ENCODE results near the gene PTP4A2.

PTP4A2 gene

DNA sequence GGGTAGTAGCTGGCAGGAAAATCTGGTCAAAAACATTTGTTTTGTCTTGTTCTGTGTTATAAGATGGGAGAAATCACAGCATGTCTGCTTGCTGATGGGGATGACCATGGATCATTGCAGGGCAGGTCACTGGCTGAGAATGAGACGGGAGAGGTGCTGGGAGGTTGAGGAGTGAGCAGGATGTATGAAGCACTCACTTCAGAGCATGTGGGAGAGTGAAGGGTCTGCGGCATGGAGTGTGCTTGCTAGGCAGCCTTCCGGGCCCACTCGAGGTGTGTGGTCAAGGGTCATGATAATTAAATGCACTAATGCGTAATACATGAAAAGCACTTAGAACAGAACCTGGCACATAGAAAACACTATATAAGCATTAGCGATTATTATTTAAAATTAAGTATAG is 80.3 kb downstream of the PTP4A2 start:
- Histone ChIP-seq H4K20me1 (ENCODE audit: insufficient read depth, low read length) (no peaks in the 10 kb centered on the region), H3K27me3 (ENCODE audit: insufficient read depth, low read length, poor library complexity) (no peaks in the 10 kb centered on the region), H2AFZ (ENCODE audit: low read depth, low read length) (no peak overlapping the region), H3K79me2 (ENCODE audit: insufficient read depth, low read length) (no peaks in the 10 kb centered on the region), H3K36me3 (ENCODE audit: insufficient read depth, low read length) (no peaks in the 10 kb centered on the region), H3K4me2 (ENCODE audit: insufficient read depth, low read length) (no peak overlapping the region), H3K4me3 (ENCODE audit: low read depth in 1 of 2, low read length in 2 of 2) (no peak overlapping the region), H3K27ac (ENCODE audit: low read length) (no peak overlapping the region), H3K9ac (ENCODE audit: low read depth, low read length) (no peak overlapping the region), H3K9me3 (ENCODE audit: insufficient read depth, low read length, severe bottlenecking) (no peaks in the 10 kb centered on the region), H3K4me1 (ENCODE audit: insufficient read depth, low read length) (no peaks in the 10 kb centered on the region)
- DNase-seq (no peak), ATAC-seq (ENCODE audit: insufficient read depth, low read depth) (no peak)
- TF ChIP-seq, protein P1, sequence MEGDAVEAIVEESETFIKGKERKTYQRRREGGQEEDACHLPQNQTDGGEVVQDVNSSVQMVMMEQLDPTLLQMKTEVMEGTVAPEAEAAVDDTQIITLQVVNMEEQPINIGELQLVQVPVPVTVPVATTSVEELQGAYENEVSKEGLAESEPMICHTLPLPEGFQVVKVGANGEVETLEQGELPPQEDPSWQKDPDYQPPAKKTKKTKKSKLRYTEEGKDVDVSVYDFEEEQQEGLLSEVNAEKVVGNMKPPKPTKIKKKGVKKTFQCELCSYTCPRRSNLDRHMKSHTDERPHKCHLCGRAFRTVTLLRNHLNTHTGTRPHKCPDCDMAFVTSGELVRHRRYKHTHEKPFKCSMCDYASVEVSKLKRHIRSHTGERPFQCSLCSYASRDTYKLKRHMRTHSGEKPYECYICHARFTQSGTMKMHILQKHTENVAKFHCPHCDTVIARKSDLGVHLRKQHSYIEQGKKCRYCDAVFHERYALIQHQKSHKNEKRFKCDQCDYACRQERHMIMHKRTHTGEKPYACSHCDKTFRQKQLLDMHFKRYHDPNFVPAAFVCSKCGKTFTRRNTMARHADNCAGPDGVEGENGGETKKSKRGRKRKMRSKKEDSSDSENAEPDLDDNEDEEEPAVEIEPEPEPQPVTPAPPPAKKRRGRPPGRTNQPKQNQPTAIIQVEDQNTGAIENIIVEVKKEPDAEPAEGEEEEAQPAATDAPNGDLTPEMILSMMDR (IDR thresholded peaks at IDR 0.05; ENCODE audit: borderline replicate concordance, extremely low read depth, low read length, poor library complexity, severe bottlenecking) = no peak
- TF ChIP-seq EZH2 (IDR thresholded peaks at IDR 0.05; ENCODE audit: borderline replicate concordance, low read depth, low read length, severe bottlenecking) = no peak

All from DND-41 (cell line).